Gastroesophageal sphincter (tissue), 2 donors: ENCODE results near the gene COL4A2.

Source experiments
- EP300 ChIP-seq: sonication (generic); formaldehyde crosslinking; IDR thresholded peaks from one replicate; pipeline ENCODE4 v1.6.1; 2017; ENCODE audit warnings: antibody characterized with exemption, mild to moderate bottlenecking
- POLR2A ChIP-seq, 2 donors: fragments of 450-650 bp; IDR thresholded peaks; one replicate each; pipeline ENCODE4 v1.6.1; 2017; ENCODE audit warnings: antibody characterized with exemption in 2 of 2, mild to moderate bottlenecking in 2 of 2, moderate library complexity in 1 of 2
- POLR2AphosphoS5 ChIP-seq: sonication (generic); formaldehyde crosslinking; IDR thresholded peaks from one replicate; pipeline ENCODE4 v1.6.1; 2017; ENCODE audit warnings: antibody characterized with exemption

- no peak for TF ChIP-seq POLR2AphosphoS5
- no peak for TF ChIP-seq EP300
- TF ChIP-seq POLR2A (IDR thresholded peaks at IDR 0.05), result no peak
These were observed 164.2 kb downstream of the COL4A2 start for GRCh38 chr13:110471156-110471832.
